Activated CD4-positive, alpha-beta T cell treated with anti-CD3 and anti-CD28 coated beads for 4 hours (primary cell): Measurements from ENCODE around the gene HORMAD1.
"Not testable (repeated sequence)": the region's sequence is repeated elsewhere in the genome, so short reads cannot be mapped to it uniquely, and the experiment has no call there.

ENCODE experiments used
- DNase-seq, 2 donors: peaks; one replicate each; pipeline ENCODE4 v3.0.0-alpha.2; 2020

Gene HORMAD1

GRCh38 chr1:150720703-150721102, at the start of gene HORMAD1:
Gene HORMAD1 (minus strand): TSS chr1:150720895. CDS start chr1:150719505, 1,390 bp downstream.
- DNase-seq = no peak

- DNase-seq = not testable (repeated sequence)
These were observed 47.0 kb upstream of the HORMAD1 start for GRCh38 chr1:150767704-150768103.

GRCh38 chr1:150765977-150766301, 45.2 kb upstream of the HORMAD1 start:
- DNase-seq = not testable (repeated sequence)

GRCh38 chr1:150765296-150765976, 44.7 kb upstream of the HORMAD1 start, which contains the start of gene CTSS:
Gene CTSS (minus strand): TSS chr1:150765778. CDS start chr1:150764763, 1,015 bp downstream.
- no peak for DNase-seq

- DNase-seq = no peak
These were observed 44.0 kb upstream of the HORMAD1 start for GRCh38 chr1:150764617-150765101.

GRCh38 chr1:150763018-150763417, 42.3 kb upstream of the HORMAD1 start:
- no peak for DNase-seq

GRCh38 chr1:150762552-150762951, 41.9 kb upstream of the HORMAD1 start:
- DNase-seq = no peak

GRCh38 chr1:150761801-150762200, 41.1 kb upstream of the HORMAD1 start:
- DNase-seq = no peak

- no peak for DNase-seq
These were observed 39.3 kb upstream of the HORMAD1 start for GRCh38 chr1:150760013-150760412.

- DNase-seq = no peak
These were observed 32.7 kb upstream of the HORMAD1 start for GRCh38 chr1:150753416-150753815.

GRCh38 chr1:150751443-150751842, 30.7 kb upstream of the HORMAD1 start:
- DNase-seq = no peak

GRCh38 chr1:150749720-150750311, 29.1 kb upstream of the HORMAD1 start:
- DNase-seq = no peak

- no peak for DNase-seq
These were observed 28.4 kb upstream of the HORMAD1 start for GRCh38 chr1:150748878-150749719.

- no peak for DNase-seq
These were observed 9.5 kb upstream of the HORMAD1 start for GRCh38 chr1:150730130-150730721.

GRCh38 chr1:150724336-150724735, 3.6 kb upstream of the HORMAD1 start:
- DNase-seq = no peak

GRCh38 chr1:150720098-150720497, 597 bp downstream of the HORMAD1 start:
- DNase-seq = no peak

GRCh38 chr1:150718225-150718891, 2.3 kb downstream of the HORMAD1 start:
- DNase-seq = no peak

- not testable (repeated sequence) for DNase-seq
These were observed 11.7 kb downstream of the HORMAD1 start for GRCh38 chr1:150709031-150709430.

GRCh38 chr1:150708595-150708994, 12.1 kb downstream of the HORMAD1 start:
- DNase-seq = no peak

- no peak for DNase-seq
These were observed 14.6 kb downstream of the HORMAD1 start for GRCh38 chr1:150706091-150706490.

GRCh38 chr1:150703427-150703826, 17.3 kb downstream of the HORMAD1 start:
- no peak for DNase-seq
